GM21447 (cell line): ENCODE results near the gene BCKDK.

Experiments used
- ATAC-seq: cut with Tn5 transposase; IDR thresholded peaks from one replicate; pipeline ENCODE4 v1.9.1; 2021; ENCODE audit not compliant: unreplicated experiment

The BCKDK gene

DNA sequence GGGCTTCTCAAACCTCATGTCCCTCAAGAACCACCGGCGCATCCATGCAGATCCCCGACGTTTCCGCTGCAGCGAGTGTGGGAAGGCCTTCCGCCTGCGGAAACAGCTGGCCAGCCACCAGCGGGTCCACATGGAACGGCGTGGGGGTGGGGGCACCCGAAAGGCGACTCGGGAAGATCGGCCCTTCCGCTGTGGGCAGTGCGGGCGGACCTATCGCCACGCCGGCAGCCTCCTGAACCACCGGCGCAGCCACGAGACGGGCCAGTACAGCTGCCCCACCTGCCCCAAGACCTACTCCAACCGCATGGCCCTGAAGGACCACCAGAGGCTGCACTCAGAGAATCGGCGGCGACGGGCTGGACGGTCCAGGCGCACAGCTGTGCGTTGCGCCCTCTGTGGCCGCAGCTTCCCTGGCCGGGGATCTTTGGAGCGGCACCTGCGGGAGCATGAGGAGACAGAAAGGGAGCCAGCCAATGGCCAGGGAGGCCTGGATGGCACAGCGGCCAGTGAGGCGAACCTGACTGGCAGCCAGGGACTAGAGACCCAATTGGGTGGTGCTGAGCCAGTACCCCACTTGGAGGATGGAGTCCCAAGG lies 28.1 kb upstream of the BCKDK start:
- no peak for ATAC-seq

DNA sequence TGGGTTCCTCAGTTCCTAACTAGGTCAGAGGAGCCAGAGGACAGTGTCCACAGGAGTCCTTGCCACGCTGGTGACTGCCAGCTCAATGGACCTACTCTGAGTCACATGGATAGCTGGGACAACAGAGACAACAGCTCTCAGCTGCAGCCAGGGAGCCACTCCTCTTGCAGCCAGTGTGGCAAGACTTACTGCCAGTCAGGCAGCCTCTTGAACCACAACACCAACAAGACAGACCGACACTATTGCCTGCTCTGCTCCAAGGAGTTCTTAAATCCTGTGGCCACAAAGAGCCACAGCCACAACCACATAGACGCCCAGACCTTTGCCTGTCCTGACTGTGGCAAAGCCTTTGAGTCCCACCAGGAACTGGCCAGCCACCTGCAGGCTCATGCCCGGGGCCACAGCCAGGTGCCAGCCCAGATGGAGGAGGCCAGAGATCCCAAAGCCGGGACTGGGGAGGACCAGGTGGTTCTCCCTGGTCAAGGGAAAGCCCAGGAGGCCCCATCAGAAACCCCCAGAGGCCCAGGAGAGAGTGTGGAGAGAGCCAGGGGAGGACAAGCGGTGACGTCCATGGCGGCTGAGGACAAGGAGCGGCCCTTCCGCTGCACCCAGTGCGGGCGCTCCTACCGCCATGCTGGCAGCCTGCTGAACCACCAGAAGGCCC lies 27.3 kb upstream of the BCKDK start:
- ATAC-seq: no peak

DNA sequence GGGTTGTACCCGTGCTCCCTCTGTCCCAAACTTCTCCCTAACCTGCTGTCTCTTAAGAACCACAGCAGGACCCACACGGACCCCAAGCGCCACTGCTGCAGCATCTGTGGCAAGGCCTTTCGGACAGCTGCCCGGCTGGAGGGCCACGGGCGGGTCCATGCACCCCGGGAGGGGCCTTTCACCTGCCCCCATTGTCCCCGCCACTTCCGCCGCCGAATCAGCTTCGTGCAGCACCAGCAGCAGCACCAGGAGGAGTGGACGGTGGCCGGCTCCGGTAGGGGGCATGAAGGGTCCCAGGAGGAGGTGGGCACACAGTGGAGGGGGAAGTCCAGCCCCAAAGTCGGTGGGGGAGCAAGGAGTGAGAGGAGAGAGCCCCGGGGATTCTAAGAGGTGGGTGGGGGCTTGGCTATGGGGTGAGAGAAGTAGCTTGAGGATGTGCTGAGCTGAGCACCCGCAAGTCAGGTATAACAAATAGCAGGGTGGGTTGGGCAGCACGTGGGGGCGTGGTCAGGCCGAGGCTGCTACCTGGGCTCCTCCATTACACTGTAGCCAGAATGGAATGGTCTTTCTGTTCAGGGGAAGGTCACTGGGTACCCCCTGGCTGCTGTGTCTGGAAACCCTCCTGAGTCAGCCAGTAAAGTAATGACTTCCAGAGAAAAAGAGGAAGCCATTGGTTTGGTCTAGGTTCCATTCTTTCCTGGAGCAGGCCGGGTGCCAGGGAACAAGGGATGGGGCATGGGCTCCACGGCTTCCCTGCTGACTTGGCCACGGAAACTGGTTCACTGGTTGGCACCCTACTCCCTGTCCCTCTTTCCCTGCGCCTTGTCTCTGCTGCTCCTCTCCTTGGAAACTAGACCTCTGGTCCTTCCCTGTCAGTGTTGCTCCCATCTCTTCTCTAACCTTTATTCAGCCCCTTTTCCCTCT lies 26.5 kb upstream of the BCKDK start:
- no peak for ATAC-seq

DNA sequence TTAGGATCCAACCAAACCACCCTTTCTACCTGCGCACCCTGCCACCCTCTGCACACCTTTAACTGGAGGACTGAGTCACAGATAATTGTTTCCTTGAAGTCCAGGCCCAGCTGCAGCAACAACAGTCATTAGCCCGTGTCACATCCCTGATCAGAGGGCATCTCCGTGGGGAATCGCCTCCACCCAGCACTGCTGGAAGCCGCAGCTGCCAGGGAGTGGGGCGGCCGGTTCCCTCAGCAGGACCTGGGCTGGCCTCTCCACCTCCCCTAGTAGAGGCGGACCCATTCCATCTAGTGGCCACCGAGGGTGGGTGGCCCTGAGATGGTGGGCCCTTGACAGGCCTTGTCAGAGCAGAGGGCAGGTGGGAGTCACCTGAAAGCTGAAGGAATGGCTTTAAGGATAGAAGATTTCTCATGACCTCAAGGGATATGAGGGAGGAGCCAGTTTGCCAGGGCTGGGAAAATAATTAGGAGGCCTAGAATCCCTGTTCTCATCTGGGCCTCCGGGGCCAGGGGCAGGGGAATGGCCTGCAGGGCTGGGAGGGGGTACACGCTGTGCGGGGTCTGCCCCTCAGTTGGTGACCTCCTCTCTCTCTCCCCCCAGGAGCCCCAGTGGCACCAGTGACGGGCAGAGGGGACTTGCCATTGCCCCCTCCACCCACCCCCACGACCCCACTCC lies 25.7 kb upstream of the BCKDK start:
- no peak for ATAC-seq

DNA sequence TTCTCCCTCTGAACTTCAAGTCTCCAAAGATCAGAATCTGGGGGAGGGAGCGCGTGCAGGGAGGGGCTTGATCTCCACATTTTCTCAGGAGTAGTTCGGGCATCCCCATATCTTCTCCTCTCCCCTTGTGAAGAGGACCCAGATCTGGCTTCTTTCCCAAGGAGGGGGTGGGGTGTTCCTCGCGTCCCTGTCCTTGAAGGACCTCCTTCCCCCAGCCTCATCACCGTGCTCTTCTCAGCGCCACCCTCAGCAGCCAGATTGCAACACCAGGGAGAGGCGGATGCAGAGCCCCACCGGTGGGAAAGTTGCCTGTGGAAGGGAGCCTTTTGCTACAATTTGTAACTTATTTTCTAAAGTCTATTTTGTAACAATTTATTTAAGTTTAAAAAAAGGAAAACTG lies 25.1 kb upstream of the BCKDK start:
- no peak for ATAC-seq

DNA sequence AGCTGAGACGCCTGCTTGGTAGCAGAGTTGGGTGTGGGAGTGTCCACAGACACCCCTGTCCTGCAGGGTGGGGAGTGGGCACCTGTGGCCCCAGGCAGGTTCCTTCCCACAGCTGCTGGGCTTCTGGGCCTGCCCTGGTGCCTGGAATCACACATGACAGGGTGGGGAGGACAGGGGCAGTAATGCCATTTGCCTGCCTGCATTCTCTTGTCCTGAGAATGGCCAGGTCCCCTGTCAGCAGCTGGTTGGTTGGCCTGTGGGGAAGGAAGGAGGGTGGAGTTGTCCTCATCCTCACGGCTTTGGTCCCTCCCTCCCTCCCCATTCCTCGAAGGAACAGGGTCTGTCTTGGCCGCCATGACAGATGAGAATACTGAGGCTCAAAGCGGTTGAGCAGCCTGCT lies 24.6 kb upstream of the BCKDK start:
- ATAC-seq: no peak

DNA sequence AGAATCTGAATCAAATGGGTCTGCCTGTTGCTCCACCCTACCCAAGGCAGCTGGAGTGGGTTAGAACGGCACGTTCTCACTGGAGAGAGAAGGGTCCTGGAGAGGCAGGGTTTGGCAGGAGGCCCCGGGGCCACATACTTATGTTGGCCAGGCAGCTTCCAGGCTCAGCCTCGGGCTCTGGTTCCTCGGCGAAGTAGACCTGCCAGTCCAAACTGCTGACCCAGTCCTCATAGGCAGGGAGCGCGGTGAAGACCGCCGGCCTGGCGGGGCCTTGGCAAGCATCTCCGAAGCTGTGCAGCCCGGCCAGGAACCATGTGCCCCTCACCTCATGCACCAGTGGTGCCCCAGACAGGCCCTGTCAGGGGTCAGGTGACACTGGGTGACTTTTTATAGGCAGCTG lies 24.2 kb upstream of the BCKDK start:
- ATAC-seq: no peak

DNA sequence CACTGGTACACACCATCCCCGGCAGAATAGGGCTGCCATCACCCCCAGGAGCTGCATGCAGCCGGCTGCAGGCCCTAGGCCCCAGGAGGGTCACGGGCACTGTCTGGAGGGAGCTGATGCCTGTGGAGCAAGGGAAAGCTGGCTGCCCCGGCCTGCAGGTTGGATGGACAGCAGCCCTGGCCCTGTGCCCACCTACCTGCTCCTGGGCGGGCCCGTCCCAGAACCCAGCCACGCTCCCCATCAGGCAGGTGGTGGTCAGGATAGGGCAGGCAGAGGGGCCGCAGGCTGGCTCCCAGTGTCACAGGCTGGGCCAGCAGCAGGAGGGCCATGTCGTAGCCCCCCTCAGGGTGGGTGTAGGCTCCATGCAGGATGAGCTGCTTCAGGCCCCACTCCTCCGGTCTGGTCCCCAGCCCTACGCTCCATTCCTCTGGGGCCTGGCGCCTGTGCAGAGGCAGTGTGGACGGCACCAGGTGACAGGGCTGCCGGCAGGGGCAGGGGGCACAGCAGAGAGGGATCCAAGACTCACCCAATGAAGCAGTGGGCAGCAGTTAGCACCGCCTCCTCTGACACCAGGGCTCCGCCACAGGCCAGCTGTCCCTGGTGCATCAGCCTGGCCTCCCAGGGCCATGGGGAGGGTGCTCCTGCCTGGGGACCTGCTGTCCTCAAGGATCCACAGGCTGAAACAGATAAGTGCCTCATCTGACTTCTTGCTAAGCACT lies 23.4 kb upstream of the BCKDK start:
- ATAC-seq: no peak

DNA sequence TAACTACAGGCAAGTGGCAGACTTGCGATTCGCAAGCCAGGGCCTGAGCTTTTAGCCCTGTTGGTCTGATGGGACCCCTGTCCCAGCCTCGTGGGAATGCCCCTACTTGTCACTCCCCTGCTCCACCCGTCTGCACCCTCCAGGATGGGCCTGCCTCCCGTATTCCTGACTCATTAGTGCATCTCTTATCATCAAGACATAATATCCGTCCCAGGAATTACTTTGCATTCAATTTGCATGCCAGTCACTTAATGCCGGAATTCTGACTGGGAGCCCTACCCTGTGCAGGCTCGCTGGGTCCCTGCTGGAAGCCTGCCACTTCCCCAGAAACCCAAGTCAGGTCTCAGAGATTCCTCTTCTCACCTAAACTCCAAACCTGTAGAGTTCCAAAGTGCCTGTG lies 22.8 kb upstream of the BCKDK start:
- ATAC-seq: no peak

DNA sequence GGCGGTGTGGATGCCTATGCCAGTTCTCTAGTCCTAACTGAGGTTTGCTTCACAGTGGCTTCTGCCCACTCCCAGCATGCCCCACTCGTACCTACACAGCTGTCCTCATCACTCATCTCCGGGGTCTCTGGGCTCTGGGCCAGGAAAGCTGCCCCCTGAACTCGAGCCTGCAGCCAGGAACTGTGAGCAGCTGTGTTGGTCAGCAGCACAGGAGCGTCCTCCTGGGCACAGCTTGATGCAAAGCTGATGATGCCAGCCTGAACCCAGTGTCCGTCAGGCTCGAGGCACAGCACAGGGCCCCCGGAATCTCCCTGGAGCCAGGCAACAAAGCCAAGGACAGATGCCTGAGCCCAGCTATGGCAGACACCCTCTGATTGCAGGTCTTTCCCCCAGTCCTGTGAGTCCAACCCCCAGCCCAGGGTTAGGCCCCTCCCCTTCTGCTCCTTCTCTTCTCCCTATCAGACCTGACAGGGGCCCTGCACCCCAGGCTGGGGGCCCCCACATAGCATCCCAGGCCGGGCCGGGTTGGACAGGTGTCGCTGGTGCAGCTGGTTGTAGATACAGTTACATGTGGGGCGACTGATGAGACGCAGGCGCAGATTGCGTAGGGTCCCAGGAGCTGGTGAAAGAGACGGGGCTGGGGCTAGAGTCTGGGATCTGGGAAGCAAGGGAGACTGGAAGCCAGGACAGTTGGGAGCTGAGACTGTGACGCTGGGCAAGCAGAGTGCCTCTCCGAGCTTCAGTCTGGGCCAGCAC lies 22.1 kb upstream of the BCKDK start:
- no peak for ATAC-seq

DNA sequence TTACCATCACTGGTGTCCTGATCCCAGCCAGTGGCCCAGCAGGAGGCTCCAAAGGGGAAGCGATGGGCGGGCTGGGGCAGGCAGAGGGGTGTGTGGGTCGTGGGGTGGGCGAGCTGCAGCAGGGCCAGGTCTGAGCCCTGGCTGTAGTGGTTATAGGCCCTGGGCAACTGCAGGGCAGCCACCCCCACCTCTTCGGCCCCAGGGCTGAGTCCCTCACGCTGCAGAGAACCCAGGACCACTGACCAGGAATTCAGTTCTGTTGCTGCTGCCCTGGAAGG lies 21.6 kb upstream of the BCKDK start:
- ATAC-seq: no peak

DNA sequence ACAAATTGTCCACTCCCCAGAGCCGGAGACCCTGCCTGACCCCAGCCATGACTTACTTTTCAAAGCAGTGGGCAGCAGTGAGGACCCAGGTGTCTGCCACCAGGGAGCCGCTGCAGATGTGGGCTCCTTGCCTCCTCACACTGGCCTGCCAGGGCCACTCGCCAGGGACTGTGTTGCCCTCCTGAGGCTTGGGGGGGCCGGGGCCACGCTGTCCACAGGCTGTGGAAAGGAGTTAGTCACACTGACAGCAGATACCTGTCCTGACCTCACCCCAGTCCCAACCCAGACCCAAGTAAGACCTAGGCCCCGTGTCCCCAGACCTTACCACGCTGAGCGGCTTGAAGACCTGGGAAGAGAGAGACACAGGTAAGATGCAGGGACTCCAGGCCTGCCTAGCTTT lies 20.7 kb upstream of the BCKDK start:
- ATAC-seq: no peak

DNA sequence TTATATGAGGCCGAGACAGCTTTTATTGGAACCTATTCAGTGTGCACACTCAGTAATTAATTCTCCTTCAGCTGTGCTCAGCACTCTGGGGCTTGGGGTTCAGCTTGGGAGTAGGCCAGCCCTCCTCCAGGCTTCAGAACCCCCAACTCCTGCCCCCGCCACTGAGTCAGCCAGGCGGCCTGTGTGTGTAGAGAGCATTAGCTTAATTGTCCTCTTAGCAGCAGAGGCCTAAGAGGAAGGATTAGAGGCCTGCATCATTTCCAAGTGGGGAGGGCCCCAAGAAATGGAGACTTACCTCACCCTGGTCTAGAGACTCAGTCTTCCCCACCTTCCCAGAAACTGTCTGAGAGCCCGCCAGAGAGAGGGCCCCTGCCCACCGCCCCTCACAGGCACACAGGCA lies 20.2 kb upstream of the BCKDK start:
- ATAC-seq: no peak

DNA sequence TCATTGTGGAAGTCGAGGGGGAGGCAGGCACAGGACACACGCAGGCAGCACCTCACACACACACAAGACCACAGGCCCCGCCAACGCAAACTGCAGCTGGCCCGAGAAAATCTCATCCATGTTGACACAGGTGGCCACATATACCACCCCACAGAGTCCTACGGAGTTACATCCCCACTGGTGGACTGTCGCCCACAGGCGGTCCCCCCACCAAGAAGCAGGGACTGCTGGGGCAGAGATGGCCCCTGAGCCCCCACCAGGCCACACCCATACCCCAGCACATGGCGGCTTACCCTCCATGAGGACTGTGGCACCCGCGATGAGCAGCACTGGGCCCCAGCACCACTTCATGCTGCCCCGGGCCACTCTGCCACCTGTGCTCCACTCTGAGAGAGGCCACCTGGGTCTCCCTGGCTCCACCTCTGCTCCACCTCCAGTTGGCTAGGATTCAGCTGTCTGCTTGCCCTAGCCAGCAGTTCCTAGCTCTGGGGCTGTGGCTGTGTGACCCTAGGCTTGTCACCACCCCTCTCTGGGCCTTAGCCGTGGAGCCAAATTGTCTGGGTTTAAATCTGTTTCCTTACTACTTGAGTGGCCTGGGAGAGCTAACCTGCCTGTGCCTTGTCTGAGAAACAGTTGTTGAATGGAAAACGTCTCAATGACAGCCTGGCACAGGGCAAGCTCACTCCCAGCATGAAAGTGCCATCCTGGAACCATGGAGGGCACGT lies 19.6 kb upstream of the BCKDK start, which contains the start of gene PRSS53:
Gene PRSS53, minus strand, starts transcription at position 485 of the 725 bp plus-strand sequence. Its CDS starts 134 bp downstream, at position 351.
- ATAC-seq: no peak

DNA sequence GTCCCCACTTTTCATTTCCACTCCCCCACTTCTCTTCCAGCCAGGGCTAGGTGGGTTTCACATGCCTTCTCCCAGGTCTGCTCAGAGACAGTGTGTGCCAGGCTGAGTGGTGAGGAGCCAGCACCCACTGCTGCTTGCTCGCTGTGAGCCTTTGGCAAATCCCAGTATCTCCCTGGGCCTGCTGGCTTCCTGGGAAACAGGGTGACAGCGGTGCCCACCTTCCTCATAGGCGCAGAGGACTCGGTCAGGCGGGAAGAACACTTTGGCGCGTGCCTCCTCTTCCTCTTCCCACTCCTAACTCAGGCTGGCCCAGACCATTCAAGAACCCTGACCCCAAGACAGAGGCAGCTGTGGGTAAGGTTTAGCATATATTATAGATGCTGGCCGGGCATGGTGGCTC lies 19.0 kb upstream of the BCKDK start:
- ATAC-seq: no peak

DNA sequence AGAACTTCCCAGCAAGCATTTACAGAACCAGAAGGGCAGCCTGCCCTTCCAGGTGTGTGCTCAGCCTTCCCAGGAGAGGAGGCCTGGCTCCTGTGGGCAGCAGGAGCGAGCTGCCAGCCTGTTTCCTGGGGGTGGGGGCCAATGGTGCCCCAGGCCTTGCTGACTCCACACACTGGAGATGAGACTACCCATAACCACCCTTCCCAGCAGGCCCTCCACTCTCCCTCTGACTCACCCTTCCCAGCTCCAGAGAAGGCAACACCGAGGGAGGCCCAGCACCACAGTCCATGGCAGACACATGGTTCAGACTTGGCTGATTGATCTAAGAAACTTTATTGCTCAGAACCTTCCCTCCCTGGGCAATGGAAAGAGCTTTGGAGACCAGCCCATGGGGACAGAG lies 17.6 kb upstream of the BCKDK start:
- ATAC-seq: no peak

DNA sequence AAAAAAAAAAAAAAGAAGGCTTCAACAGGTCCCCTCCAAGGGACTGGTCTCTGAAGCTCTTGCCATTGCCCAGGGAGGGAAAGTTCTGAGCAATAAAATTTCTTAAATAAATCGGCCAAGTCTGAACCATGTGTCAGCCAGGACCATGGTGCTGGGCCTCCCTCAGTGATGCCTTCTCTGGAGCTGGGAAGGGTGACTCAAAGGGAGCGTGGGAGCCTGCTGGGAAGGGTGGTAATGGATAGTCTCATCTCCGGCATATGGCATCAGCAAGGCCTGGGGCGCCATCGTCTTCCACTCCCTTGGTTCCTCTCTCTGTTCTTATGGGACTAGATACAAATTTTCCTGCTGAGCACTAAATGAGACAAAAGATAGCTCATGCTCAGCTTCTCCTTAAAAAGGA lies 15.9 kb upstream of the BCKDK start:
- no peak for ATAC-seq

DNA sequence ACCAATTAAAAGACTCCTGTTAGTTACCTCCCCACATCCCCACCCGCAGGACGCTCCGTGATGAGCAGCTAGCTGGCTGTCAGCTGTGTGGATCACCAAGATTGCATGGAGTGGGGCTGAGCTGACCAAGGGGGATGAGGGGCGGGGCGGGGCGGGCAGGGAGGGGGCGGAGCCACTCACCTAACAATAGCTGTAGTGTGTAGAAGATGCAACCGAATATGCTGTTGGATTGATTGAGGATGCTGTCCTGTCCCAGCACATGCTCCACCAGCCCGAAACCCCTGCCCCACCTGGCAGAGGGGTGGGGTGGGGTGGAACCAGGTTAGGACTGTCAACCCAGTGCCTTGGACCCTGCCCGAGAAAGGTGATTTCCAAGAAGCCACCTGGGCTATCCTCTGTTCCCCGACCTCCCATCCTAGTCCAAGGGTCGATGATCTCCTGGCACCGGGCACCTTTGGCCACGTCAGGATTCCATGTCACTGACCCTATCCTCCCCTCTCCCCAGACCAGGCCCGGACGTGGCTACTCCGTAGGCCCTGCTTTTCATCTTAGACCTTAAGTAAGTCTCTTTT lies 15.0 kb upstream of the BCKDK start:
- no peak for ATAC-seq

DNA sequence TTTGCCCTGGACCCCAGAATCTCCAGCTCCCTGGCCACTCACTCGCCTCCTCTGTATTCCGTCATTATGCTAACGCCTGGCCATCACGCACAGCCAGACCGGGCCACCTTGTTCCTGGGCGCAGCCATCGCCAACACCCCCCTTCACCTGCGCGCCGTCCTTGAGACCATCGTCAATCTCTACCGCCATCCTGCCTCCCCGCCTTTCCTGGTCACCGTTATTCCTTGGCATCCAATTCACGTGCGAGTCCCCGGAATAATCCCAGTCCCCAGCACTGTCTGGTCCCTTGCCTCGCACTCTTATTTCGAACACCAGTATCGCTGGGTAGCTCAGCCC lies 14.1 kb upstream of the BCKDK start:
- peak; percentile 17 for ATAC-seq
